Neural progenitor cell (in vitro differentiated cells): ENCODE results near the gene ZRSR2.
"Not testable (repeated sequence)": the region's sequence is repeated elsewhere in the genome, so short reads cannot be mapped to it uniquely, and the experiment has no call there.

Experiments
- CTCF ChIP-seq: fragments of 200-600 bp; sonication (generic); IDR thresholded peaks from 2 replicates; pipeline ENCODE4 v1.5.1; 2017; ENCODE audit warnings: antibody characterized with exemption, mild to moderate bottlenecking
- EZH2 ChIP-seq: fragments of 200-600 bp; sonication (generic); IDR thresholded peaks from 2 replicates; pipeline ENCODE4 v1.6.1; 2017; ENCODE audit warnings: antibody characterized with exemption, mild to moderate bottlenecking, moderate library complexity
- EZH2phosphoT487 ChIP-seq: fragments of 200-600 bp; sonication (generic); IDR thresholded peaks from 2 replicates; pipeline ENCODE4 v1.6.1; 2017; ENCODE audit warnings: antibody characterized with exemption

DNA sequence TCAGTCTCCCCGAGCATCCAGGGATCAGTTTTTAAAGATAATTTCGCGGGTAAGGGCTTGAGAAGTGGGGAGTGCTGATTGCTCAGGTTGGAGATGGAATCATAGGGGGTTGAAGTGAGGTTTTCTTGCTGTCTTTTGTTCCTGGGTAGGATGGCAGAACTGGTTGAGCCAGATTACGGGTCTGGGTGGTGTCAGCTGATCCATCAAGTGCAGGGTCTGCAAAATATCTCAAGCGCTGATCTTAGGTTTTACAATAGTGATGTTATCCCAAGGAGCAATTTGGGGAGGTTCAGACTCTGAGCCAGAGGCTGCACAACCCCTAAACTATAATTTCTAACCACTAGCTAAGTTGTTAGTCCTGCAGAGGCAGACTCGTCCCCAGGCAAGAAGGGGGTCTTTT, 43.6 kb upstream of the ZRSR2 start:
- not testable (repeated sequence) for TF ChIP-seq EZH2, CTCF, EZH2phosphoT487
